Stimulated activated memory B cell treated with anti-CD40 and anti-IgM and Interleukin-4, amounts not matched to agents 10 μg/mL and 1 μg/mL and 100 μg/mL, for 72 hours (primary cell): ENCODE results near the gene MAD2L2.

Experiments
- ATAC-seq: fragments of 150-1000 bp; cut with Tn5 transposase; 2 replicates; pipeline ENCODE4 v1.10.0; 2021
- H3K27ac Mint-ChIP-seq: one replicate; pipeline ENCODE4 v1.8.0; 2022; ENCODE audit warnings: mild to moderate bottlenecking, mixed read lengths
- H3K27me3 Mint-ChIP-seq: one replicate; pipeline ENCODE4 v1.8.0; 2022; ENCODE audit warnings: mixed read lengths
- H3K36me3 Mint-ChIP-seq: one replicate; pipeline ENCODE4 v1.8.0; 2022; ENCODE audit warnings: mixed read lengths
- H3K4me1 Mint-ChIP-seq: one replicate; pipeline ENCODE4 v1.8.0; 2022; ENCODE audit warnings: mixed read lengths
- H3K4me3 Mint-ChIP-seq: one replicate; pipeline ENCODE4 v1.8.0; 2022; ENCODE audit warnings: mild to moderate bottlenecking, moderate library complexity, mixed read lengths
- H3K9me3 Mint-ChIP-seq: one replicate; pipeline ENCODE4 v1.8.0; 2022; ENCODE audit warnings: mixed read lengths

The MAD2L2 gene

GRCh38 chr1:11681071-11681771 is at the start of gene MAD2L2:
Gene MAD2L2, minus strand, starts transcription at chr1:11681148. Its CDS starts 547 bp downstream, at chr1:11680601.
- ATAC-seq, result peak; percentile 96
- H3K9me3 Mint-ChIP-seq, result no peaks in the 10 kb centered on the region
- H3K27me3 Mint-ChIP-seq, result peaks cover 13% of the 10 kb centered on the region
- peaks cover 36% of the 10 kb centered on the region for H3K4me1 Mint-ChIP-seq
- H3K36me3 Mint-ChIP-seq, result no peaks in the 10 kb centered on the region
- H3K4me3 Mint-ChIP-seq, result peak within 1 kb of the TSS; percentile 94
- peak within 1 kb of the TSS; percentile 79 for H3K27ac Mint-ChIP-seq

- ATAC-seq, result peak; percentile 91
- H3K36me3 Mint-ChIP-seq, result no peaks in the 10 kb centered on the region
- no peaks in the 10 kb centered on the region for H3K27me3 Mint-ChIP-seq
- peaks cover 31% of the 10 kb centered on the region for H3K4me1 Mint-ChIP-seq
- no peaks in the 10 kb centered on the region for H3K9me3 Mint-ChIP-seq
- peak overlapping the region; percentile 23 for H3K4me3 Mint-ChIP-seq
- peak overlapping the region; percentile 73 for H3K27ac Mint-ChIP-seq
These were observed 49.5 kb upstream of the MAD2L2 start for GRCh38 chr1:11730429-11730891.

GRCh38 chr1:11729498-11730428 is 48.8 kb upstream of the MAD2L2 start:
- H3K27ac Mint-ChIP-seq, result peak overlapping the region; percentile 73
- peak overlapping the region; percentile 23 for H3K4me3 Mint-ChIP-seq
- H3K27me3 Mint-ChIP-seq, result no peaks in the 10 kb centered on the region
- no peaks in the 10 kb centered on the region for H3K9me3 Mint-ChIP-seq
- H3K4me1 Mint-ChIP-seq, result peaks cover 35% of the 10 kb centered on the region
- H3K36me3 Mint-ChIP-seq, result no peaks in the 10 kb centered on the region
- ATAC-seq, result peak; percentile 52

GRCh38 chr1:11729155-11729497 is 48.2 kb upstream of the MAD2L2 start:
- Mint-ChIP-seq H3K4me1 (peaks cover 35% of the 10 kb centered on the region), H3K27ac (peak overlapping the region; percentile 73)
- no peak for ATAC-seq

GRCh38 chr1:11728126-11728806 is 47.3 kb upstream of the MAD2L2 start:
- Mint-ChIP-seq H3K4me3 (no peak overlapping the region), H3K9me3 (no peaks in the 10 kb centered on the region), H3K4me1 (peaks cover 35% of the 10 kb centered on the region), H3K27ac (no peak overlapping the region), H3K27me3 (no peaks in the 10 kb centered on the region), H3K36me3 (no peaks in the 10 kb centered on the region)
- ATAC-seq, result no peak

More at GRCh38 chr1:11729155-11729497, 48.2 kb upstream of the MAD2L2 start:
- Mint-ChIP-seq H3K36me3 (no peaks in the 10 kb centered on the region), H3K4me3 (no peak overlapping the region), H3K9me3 (no peaks in the 10 kb centered on the region), H3K27me3 (no peaks in the 10 kb centered on the region)

- Mint-ChIP-seq H3K9me3 (no peaks in the 10 kb centered on the region), H3K4me1 (peaks cover 33% of the 10 kb centered on the region)
These were observed 46.2 kb upstream of the MAD2L2 start for GRCh38 chr1:11727119-11727518.

GRCh38 chr1:11725616-11726015 is 44.7 kb upstream of the MAD2L2 start:
- no peaks in the 10 kb centered on the region for H3K36me3 Mint-ChIP-seq
- peaks cover 25% of the 10 kb centered on the region for H3K4me1 Mint-ChIP-seq
- H3K27me3 Mint-ChIP-seq, result no peaks in the 10 kb centered on the region
- H3K4me3 Mint-ChIP-seq, result no peak overlapping the region
- H3K27ac Mint-ChIP-seq, result no peak overlapping the region
- no peak for ATAC-seq
- H3K9me3 Mint-ChIP-seq, result no peaks in the 10 kb centered on the region

More at GRCh38 chr1:11727119-11727518, 46.2 kb upstream of the MAD2L2 start:
- Mint-ChIP-seq H3K27ac (no peak overlapping the region), H3K27me3 (no peaks in the 10 kb centered on the region), H3K4me3 (no peak overlapping the region), H3K36me3 (no peaks in the 10 kb centered on the region)
- no peak for ATAC-seq

GRCh38 chr1:11722538-11722937 is 41.6 kb upstream of the MAD2L2 start:
- no peak for ATAC-seq
- H3K4me1 Mint-ChIP-seq, result peaks cover 22% of the 10 kb centered on the region
- no peaks in the 10 kb centered on the region for H3K36me3 Mint-ChIP-seq
- H3K27ac Mint-ChIP-seq, result no peak overlapping the region
- H3K4me3 Mint-ChIP-seq, result no peak overlapping the region
- no peaks in the 10 kb centered on the region for H3K27me3 Mint-ChIP-seq
- no peaks in the 10 kb centered on the region for H3K9me3 Mint-ChIP-seq

GRCh38 chr1:11721311-11721710 is 40.4 kb upstream of the MAD2L2 start:
- peaks cover 22% of the 10 kb centered on the region for H3K4me1 Mint-ChIP-seq
- H3K9me3 Mint-ChIP-seq, result no peaks in the 10 kb centered on the region
- H3K4me3 Mint-ChIP-seq, result no peak overlapping the region
- ATAC-seq, result no peak
- H3K36me3 Mint-ChIP-seq, result no peaks in the 10 kb centered on the region
- H3K27ac Mint-ChIP-seq, result no peak overlapping the region
- no peaks in the 10 kb centered on the region for H3K27me3 Mint-ChIP-seq

- Mint-ChIP-seq H3K9me3 (no peaks in the 10 kb centered on the region), H3K4me1 (peaks cover 16% of the 10 kb centered on the region), H3K36me3 (no peaks in the 10 kb centered on the region), H3K4me3 (no peak overlapping the region), H3K27me3 (no peaks in the 10 kb centered on the region), H3K27ac (no peak overlapping the region)
- no peak for ATAC-seq
These were observed 39.6 kb upstream of the MAD2L2 start for GRCh38 chr1:11720525-11720924.

GRCh38 chr1:11720033-11720376 is 39.1 kb upstream of the MAD2L2 start:
- Mint-ChIP-seq H3K4me3 (peak overlapping the region; percentile 83), H3K36me3 (no peaks in the 10 kb centered on the region), H3K27me3 (no peaks in the 10 kb centered on the region), H3K9me3 (no peaks in the 10 kb centered on the region), H3K27ac (peak overlapping the region; percentile 93), H3K4me1 (peaks cover 12% of the 10 kb centered on the region)
- no peak for ATAC-seq

- ATAC-seq, result peak; percentile 90
- Mint-ChIP-seq H3K36me3 (no peaks in the 10 kb centered on the region), H3K27me3 (no peaks in the 10 kb centered on the region), H3K4me3 (peak overlapping the region; percentile 83), H3K9me3 (no peaks in the 10 kb centered on the region), H3K4me1 (peaks cover 12% of the 10 kb centered on the region), H3K27ac (peak overlapping the region; percentile 93)
These were observed 38.5 kb upstream of the MAD2L2 start for GRCh38 chr1:11719313-11720032.

- Mint-ChIP-seq H3K27ac (no peak overlapping the region), H3K4me1 (peaks cover 12% of the 10 kb centered on the region), H3K9me3 (no peaks in the 10 kb centered on the region), H3K27me3 (peaks cover 3% of the 10 kb centered on the region), H3K4me3 (no peak overlapping the region), H3K36me3 (no peaks in the 10 kb centered on the region)
- ATAC-seq, result no peak
These were observed 34.1 kb upstream of the MAD2L2 start for GRCh38 chr1:11714831-11715575.

- H3K36me3 Mint-ChIP-seq, result no peaks in the 10 kb centered on the region
- peaks cover 5% of the 10 kb centered on the region for H3K4me1 Mint-ChIP-seq
- H3K27ac Mint-ChIP-seq, result no peak overlapping the region
- H3K4me3 Mint-ChIP-seq, result no peak overlapping the region
- H3K9me3 Mint-ChIP-seq, result no peaks in the 10 kb centered on the region
- peaks cover 22% of the 10 kb centered on the region for H3K27me3 Mint-ChIP-seq
- ATAC-seq, result no peak
These were observed 32.1 kb upstream of the MAD2L2 start for GRCh38 chr1:11713095-11713494.
